ENCODE results near the gene CNTNAP2. TPM values are rescaled to one million over a fixed set of nuclear protein-coding genes. Genes with fewer than 3 reads are reported as not detected.

Gene CNTNAP2
- total and polyA plus RNA-seq, 2 of the 8 experiments (the other 6 are each of a cell fraction or from before 2014, with no cell fraction given), result 27.9 to 71.0 TPM

GRCh38 chr7:148395352-148395811 is 2278.8 kb downstream of the CNTNAP2 start:
- H3K27ac ChIP-seq (ENCODE audit: low read depth, low read length), result no peak overlapping the region
- ChIA-PET CTCF (ENCODE audit: partially characterized antibody) (no interaction called here), POLR2A (ENCODE audit: partially characterized antibody) (interaction anchor here (0.7 kb wide), 1 partner anchor 730 kb away, joined by 3 read pairs; no protein-coding TSS in a partner anchor)
- TF ChIP-seq SP4 (IDR thresholded peaks at IDR 0.05; ENCODE audit: low read length) (no peak), POLR2AphosphoS5 (IDR thresholded peaks at IDR 0.05; ENCODE audit: low read depth, low read length) (no peak), SUZ12 (IDR thresholded peaks at IDR 0.05; ENCODE audit: low read length) (no peak), TBP (IDR thresholded peaks at IDR 0.05; ENCODE audit: low read depth, low read length) (no peak), RAD21 (IDR thresholded peaks at IDR 0.05 in 1 of 2, conservative IDR thresholded peaks at IDR 0.05 in 1 of 2; ENCODE audit: low read depth in 2 of 2, low read length in 2 of 2) (no peak), CEBPB (IDR thresholded peaks at IDR 0.05; ENCODE audit: low read depth, low read length) (no peak), GTF2F1 (IDR thresholded peaks at IDR 0.05; ENCODE audit: borderline replicate concordance, low read depth, low read length) (no peak), SIN3A (conservative IDR thresholded peaks at IDR 0.05 in 1 of 2, IDR thresholded peaks at IDR 0.05 in 1 of 2; ENCODE audit: low read depth in 1 of 2, low read length in 2 of 2) (no peak), RXRA (IDR thresholded peaks at IDR 0.05; ENCODE audit: insufficient read depth, low read depth, low read length) (no peak), USF2 (IDR thresholded peaks at IDR 0.05; ENCODE audit: low read length) (no peak), EP300 (IDR thresholded peaks at IDR 0.05; ENCODE audit: borderline replicate concordance in 1 of 2, low read depth in 2 of 2, low read length in 2 of 2) (no peak), RBBP5 (IDR thresholded peaks at IDR 0.05; ENCODE audit: borderline replicate concordance, low read depth, low read length) (no peak)

More at GRCh38 chr7:148395352-148395811, 2278.8 kb downstream of the CNTNAP2 start:
- Histone ChIP-seq H4K91ac (replicated peaks; ENCODE audit: insufficient read length, low read length) (no peak overlapping the region), H3K4me3 (ENCODE audit: extremely low read depth in 1 of 4, insufficient read depth in 2 of 4, low read depth in 3 of 4, low read length in 4 of 4) (no peak overlapping the region), H3K36me3 (ENCODE audit: control insufficient read depth in 2 of 4, insufficient read depth in 4 of 4, low read length in 3 of 4) (peaks cover 0 to 1% (median under 1%) of the 10 kb centered on the region in 4 experiments; a peak in 2 of 8 replicates), H3K79me1 (ENCODE audit: low read depth, low read length) (no peaks in the 10 kb centered on the region), H4K8ac (ENCODE audit: extremely low read depth, insufficient read depth, low read length) (no peak overlapping the region), H3K23ac (ENCODE audit: insufficient read length) (no peak overlapping the region), H3K4me1 (replicated peaks in 1 of 4; ENCODE audit: control insufficient read depth in 3 of 4, insufficient read depth in 4 of 4, low read length in 3 of 4) (peaks cover 11 to 34% (median 27%) of the 10 kb centered on the region in 4 experiments), H3K27me3 (replicated peaks in 1 of 4; ENCODE audit: control insufficient read depth in 3 of 4, extremely low read depth in 1 of 4, insufficient read depth in 3 of 4, low read length in 3 of 4) (no peaks in the 10 kb centered on the region), H2BK5ac (ENCODE audit: low read depth, low read length) (peak overlapping the region; percentile 44; the same call in 1 of the 2 replicates), H3K9me3 (ENCODE audit: insufficient read depth in 2 of 2, low read depth in 1 of 2, low read length in 1 of 2) (no peaks in the 10 kb centered on the region; a peak in 1 of 4 replicates), H3K4ac (replicated peaks; ENCODE audit: insufficient read length, low read depth, low read length) (no peak overlapping the region), H4K20me1 (replicated peaks in 1 of 2; ENCODE audit: control insufficient read depth in 1 of 2, insufficient read depth in 2 of 2, low read length in 2 of 2) (no peaks in the 10 kb centered on the region), H3K23me2 (ENCODE audit: low read depth, low read length) (no peaks in the 10 kb centered on the region), H3K14ac (ENCODE audit: insufficient read length) (no peak overlapping the region), H3K4me2 (ENCODE audit: insufficient read depth in 1 of 2, low read depth in 2 of 2, low read length in 2 of 2) (peak overlapping the region in 1 of 2 experiments; percentile 26; a peak in 2 of 4 replicates), H2AK5ac (ENCODE audit: low read depth, low read length) (no peak overlapping the region), H2BK12ac (ENCODE audit: low read depth, low read length) (no peak overlapping the region), H4K5ac (ENCODE audit: insufficient read length, low read depth, low read length) (peak overlapping the region; percentile 6), H3K18ac (ENCODE audit: extremely low read depth, low read length) (no peak overlapping the region; the same call in 1 of the 2 replicates), H3K79me2 (ENCODE audit: control insufficient read depth in 1 of 2, insufficient read depth in 2 of 2, low read length in 2 of 2) (peaks cover 0 to 12% of the 10 kb centered on the region in 2 experiments; a peak in 2 of 4 replicates), H3K9ac (replicated peaks in 1 of 4; ENCODE audit: extremely low read depth in 1 of 4, low read depth in 3 of 4, low read length in 3 of 4) (no peak overlapping the region), H2BK120ac (replicated peaks; ENCODE audit: low read depth, low read length) (peak overlapping the region; percentile 40), H3K56ac (replicated peaks; ENCODE audit: insufficient read length, low read depth, low read length) (no peak overlapping the region), H2BK20ac (ENCODE audit: low read length) (no peak overlapping the region), H2BK15ac (ENCODE audit: low read length) (no peak overlapping the region), H2AFZ (ENCODE audit: low read length) (no peak overlapping the region)
- WGBS, 2 experiments (ENCODE audit: extremely low coverage in 1 of 2, insufficient coverage in 1 of 2, insufficient read length in 1 of 2, insufficient replicate concordance in 2 of 2, low coverage in 1 of 2, low lambda C conversion rate in 2 of 2, missing lambda C conversion rate in 1 of 2), result 78% methylated on average over 7 of the region's 7 CpGs; no CpG with 5 or more reads in 1 of the 2 experiments
- FAIRE-seq, result no peak
- no peak for DNase-seq (ENCODE audit: low read depth in 1 of 2, low spot score in 2 of 2)
